MM.1S (cell line): ENCODE measurements around the gene UNC13C.

Experiments
- DNase-seq: peaks from one replicate; pipeline ENCODE4 v3.0.0-alpha.2; 2015
- H2AFZ ChIP-seq: fragments of 300-600 bp; sonication (generic); 2 replicates; pipeline ENCODE4 v1.6.0; 2016; ENCODE audit warnings: antibody characterized with exemption, low read length
- H3F3A ChIP-seq: fragments of 300-600 bp; sonication (generic); 2 replicates; pipeline ENCODE4 v1.6.1; 2016; ENCODE audit warnings: mild to moderate bottlenecking, antibody characterized with exemption, low read length, moderate library complexity, mixed read lengths; ENCODE audit not compliant: insufficient read depth
- H3K27ac ChIP-seq: fragments of 300-600 bp; sonication (generic); 2 replicates; pipeline ENCODE4 v1.5.1; 2016; ENCODE audit warnings: mild to moderate bottlenecking, low read length
- H3K27me3 ChIP-seq: fragments of 300-600 bp; sonication (generic); replicated peaks from 2 replicates; pipeline ENCODE4 v1.6.0; 2016; ENCODE audit warnings: low read length; ENCODE audit not compliant: insufficient read depth
- H3K36me3 ChIP-seq: fragments of 300-600 bp; sonication (generic); replicated peaks from 2 replicates; pipeline ENCODE4 v1.6.1; 2016; ENCODE audit warnings: mild to moderate bottlenecking, low read length, mixed read lengths; ENCODE audit not compliant: insufficient read depth
- H3K4me1 ChIP-seq: fragments of 300-600 bp; sonication (generic); 2 replicates; pipeline ENCODE4 v1.6.1; 2016; ENCODE audit warnings: low read length, mixed read lengths
- H3K4me2 ChIP-seq: fragments of 300-600 bp; sonication (generic); 2 replicates; pipeline ENCODE4 v1.6.0; 2016; ENCODE audit warnings: low read depth, low read length
- H3K4me3 ChIP-seq: fragments of 300-600 bp; sonication (generic); 2 replicates; pipeline ENCODE4 v1.5.1; 2016; ENCODE audit warnings: low read length, mixed read lengths
- H3K79me2 ChIP-seq: fragments of 300-600 bp; sonication (generic); 2 replicates; pipeline ENCODE4 v1.6.1; 2016; ENCODE audit warnings: mixed run types, low read length, mixed read lengths
- H3K9ac ChIP-seq: fragments of 300-600 bp; sonication (generic); 2 replicates; pipeline ENCODE4 v1.6.1; 2016; ENCODE audit warnings: low read length, mixed read lengths
- H3K9me2 ChIP-seq: fragments of 300-600 bp; sonication (generic); replicated peaks from 2 replicates; pipeline ENCODE4 v1.6.1; 2016; ENCODE audit warnings: mild to moderate bottlenecking, low read length, mixed read lengths; ENCODE audit not compliant: insufficient read depth
- H3K9me3 ChIP-seq: fragments of 300-600 bp; sonication (generic); replicated peaks from 2 replicates; pipeline ENCODE4 v1.6.1; 2016; ENCODE audit warnings: mild to moderate bottlenecking, low read length, mixed read lengths; ENCODE audit not compliant: insufficient read depth
- H4K20me1 ChIP-seq: fragments of 300-600 bp; sonication (generic); 2 replicates; pipeline ENCODE4 v1.6.1; 2016; ENCODE audit warnings: mild to moderate bottlenecking, low read length, moderate library complexity, mixed read lengths; ENCODE audit not compliant: insufficient read depth
- EZH2 ChIP-seq: fragments of 300-600 bp; sonication (generic); optimal IDR thresholded peaks from 2 replicates; pipeline ENCODE3; 2017; ENCODE audit warnings: low read depth, mild to moderate bottlenecking, antibody characterized with exemption, low read length, mixed read lengths
- EZH2phosphoT487 ChIP-seq: fragments of 300-600 bp; sonication (generic); IDR thresholded peaks from 2 replicates; pipeline ENCODE4 v1.6.1; 2018; ENCODE audit warnings: antibody characterized with exemption, low read length
- TF ChIP-seq, protein P1 (sequence below): fragments of 300-600 bp; sonication (generic); IDR thresholded peaks from 2 replicates; pipeline ENCODE4 v1.5.1; 2016; ENCODE audit warnings: antibody characterized with exemption, low read length, mixed read lengths

Gene UNC13C

DNA sequence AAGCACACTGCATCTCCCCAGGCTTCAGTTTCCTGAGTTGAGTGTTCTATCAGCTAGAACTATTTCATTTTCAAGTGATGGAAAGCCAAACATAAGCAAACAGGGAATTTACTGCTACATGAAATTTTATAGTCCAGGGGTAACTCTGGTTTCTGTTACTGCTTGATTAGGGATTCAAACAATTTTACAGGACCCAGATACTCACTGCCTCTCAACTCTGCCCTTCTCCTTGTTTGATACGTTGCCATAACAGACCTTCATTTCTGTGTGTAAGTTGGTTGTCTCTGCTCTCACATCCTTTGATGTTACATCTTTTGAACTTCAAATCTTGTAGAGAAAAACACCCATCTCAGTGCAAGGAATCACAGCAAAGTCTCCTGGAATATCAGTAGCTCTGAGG, 572.7 kb downstream of the UNC13C start:
- Histone ChIP-seq H3F3A (peaks cover under 1% of the 10 kb centered on the region; the same call in 1 of the 2 replicates), H3K36me3 (no peaks in the 10 kb centered on the region), H3K27me3 (no peaks in the 10 kb centered on the region), H4K20me1 (no peaks in the 10 kb centered on the region), H3K4me2 (no peak overlapping the region), H3K9ac (no peak overlapping the region), H3K27ac (no peak overlapping the region), H2AFZ (no peak overlapping the region), H3K9me3 (no peaks in the 10 kb centered on the region), H3K79me2 (no peaks in the 10 kb centered on the region), H3K4me1 (no peaks in the 10 kb centered on the region), H3K9me2 (no peaks in the 10 kb centered on the region), H3K4me3 (no peak overlapping the region)
- no peak for TF ChIP-seq EZH2
- TF ChIP-seq, protein P1, sequence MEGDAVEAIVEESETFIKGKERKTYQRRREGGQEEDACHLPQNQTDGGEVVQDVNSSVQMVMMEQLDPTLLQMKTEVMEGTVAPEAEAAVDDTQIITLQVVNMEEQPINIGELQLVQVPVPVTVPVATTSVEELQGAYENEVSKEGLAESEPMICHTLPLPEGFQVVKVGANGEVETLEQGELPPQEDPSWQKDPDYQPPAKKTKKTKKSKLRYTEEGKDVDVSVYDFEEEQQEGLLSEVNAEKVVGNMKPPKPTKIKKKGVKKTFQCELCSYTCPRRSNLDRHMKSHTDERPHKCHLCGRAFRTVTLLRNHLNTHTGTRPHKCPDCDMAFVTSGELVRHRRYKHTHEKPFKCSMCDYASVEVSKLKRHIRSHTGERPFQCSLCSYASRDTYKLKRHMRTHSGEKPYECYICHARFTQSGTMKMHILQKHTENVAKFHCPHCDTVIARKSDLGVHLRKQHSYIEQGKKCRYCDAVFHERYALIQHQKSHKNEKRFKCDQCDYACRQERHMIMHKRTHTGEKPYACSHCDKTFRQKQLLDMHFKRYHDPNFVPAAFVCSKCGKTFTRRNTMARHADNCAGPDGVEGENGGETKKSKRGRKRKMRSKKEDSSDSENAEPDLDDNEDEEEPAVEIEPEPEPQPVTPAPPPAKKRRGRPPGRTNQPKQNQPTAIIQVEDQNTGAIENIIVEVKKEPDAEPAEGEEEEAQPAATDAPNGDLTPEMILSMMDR = no peak
- no peak for TF ChIP-seq EZH2phosphoT487
- no peak for DNase-seq

DNA sequence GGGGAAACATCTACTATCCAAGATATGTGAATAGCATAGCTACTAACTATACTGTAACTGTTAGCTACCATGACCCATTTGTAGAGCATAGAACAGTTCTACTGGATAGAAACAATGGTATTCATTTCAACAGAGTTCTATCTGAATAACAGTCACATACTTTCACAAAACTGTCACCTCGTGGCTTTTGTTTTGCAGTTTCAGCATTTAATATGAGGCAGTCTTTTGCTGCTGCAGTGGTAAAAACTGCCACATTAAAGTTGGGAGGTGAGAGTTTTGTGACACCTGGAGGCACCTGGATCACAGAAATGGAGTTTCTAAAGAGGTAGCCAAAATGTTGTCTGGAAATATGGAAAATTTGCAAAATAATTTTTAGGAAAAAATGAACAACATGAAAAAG, 578.0 kb downstream of the UNC13C start:
- Histone ChIP-seq H3K9me2 (no peaks in the 10 kb centered on the region), H3K9me3 (no peaks in the 10 kb centered on the region), H3K4me3 (no peak overlapping the region), H3K4me1 (0 out of 2 replicates have a peak, but pooled peaks cover 4% of the 10 kb centered on the region), H3F3A (peaks cover 2% of the 10 kb centered on the region; the same call in 1 of the 2 replicates), H3K4me2 (no peak overlapping the region), H3K27me3 (no peaks in the 10 kb centered on the region), H3K9ac (no peak overlapping the region), H3K27ac (no peak overlapping the region), H3K36me3 (no peaks in the 10 kb centered on the region), H3K79me2 (no peaks in the 10 kb centered on the region), H4K20me1 (no peaks in the 10 kb centered on the region), H2AFZ (no peak overlapping the region)
- peak; percentile 46 for DNase-seq
- TF ChIP-seq EZH2 (no peak), EZH2phosphoT487 (no peak)
- TF ChIP-seq, protein P1 = no peak

DNA sequence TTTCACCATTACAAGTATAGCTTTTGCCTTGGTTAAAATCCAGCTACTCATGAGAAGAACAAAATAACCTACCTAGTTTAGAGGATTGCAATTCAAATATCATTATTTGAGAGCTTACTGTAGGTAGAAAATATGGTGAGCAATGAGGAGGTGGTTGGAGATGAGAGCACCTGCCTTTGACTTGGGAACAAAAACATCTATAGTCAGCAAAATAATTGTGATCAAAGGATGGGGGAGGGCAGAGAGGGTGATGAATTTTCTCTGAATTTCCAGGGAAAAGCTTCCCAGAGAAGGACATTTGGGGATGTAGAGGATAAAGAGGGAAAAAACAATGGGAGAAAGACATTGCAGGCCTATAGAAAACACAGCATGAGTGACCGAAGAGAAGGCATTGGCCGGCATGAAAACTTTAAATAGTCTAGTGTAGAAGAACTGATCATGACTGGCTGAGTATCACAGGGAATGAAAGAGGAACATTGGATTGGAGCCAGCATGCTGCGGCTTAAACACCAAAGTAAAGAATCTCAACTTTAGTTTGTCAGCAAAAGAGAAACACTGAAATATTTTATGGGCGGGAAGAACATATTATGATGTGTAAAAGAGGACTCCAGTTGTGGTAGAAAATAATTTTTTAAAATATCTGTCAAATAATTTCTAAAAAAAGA, 581.3 kb downstream of the UNC13C start:
- Histone ChIP-seq H2AFZ (no peak overlapping the region), H3K9ac (no peak overlapping the region), H3K27ac (no peak overlapping the region), H3K79me2 (no peaks in the 10 kb centered on the region), H3K27me3 (no peaks in the 10 kb centered on the region), H3K4me3 (no peak overlapping the region), H3K9me2 (no peaks in the 10 kb centered on the region), H3K4me1 (0 out of 2 replicates have a peak, but pooled peaks cover 4% of the 10 kb centered on the region), H3K4me2 (no peak overlapping the region), H4K20me1 (no peaks in the 10 kb centered on the region), H3K9me3 (no peaks in the 10 kb centered on the region), H3K36me3 (no peaks in the 10 kb centered on the region), H3F3A (peaks cover 2% of the 10 kb centered on the region; the same call in 1 of the 2 replicates)
- TF ChIP-seq EZH2 = no peak
- TF ChIP-seq, protein P1 = no peak
- no peak for TF ChIP-seq EZH2phosphoT487
- DNase-seq = no peak
